GM19395 (cell line): Measurements from ENCODE around the gene SLC4A2.
A peak's percentile ranks its signal among the peaks of the same experiment; 100 is the strongest.
"Not testable (repeated sequence)": the region's sequence is repeated elsewhere in the genome, so short reads cannot be mapped to it uniquely, and the experiment has no call there.

ENCODE experiments used
- ATAC-seq: cut with Tn5 transposase; IDR thresholded peaks from one replicate; pipeline ENCODE4 v1.9.1; 2021; ENCODE audit warnings: mild to moderate bottlenecking, moderate library complexity; ENCODE audit not compliant: unreplicated experiment

The SLC4A2 gene

DNA sequence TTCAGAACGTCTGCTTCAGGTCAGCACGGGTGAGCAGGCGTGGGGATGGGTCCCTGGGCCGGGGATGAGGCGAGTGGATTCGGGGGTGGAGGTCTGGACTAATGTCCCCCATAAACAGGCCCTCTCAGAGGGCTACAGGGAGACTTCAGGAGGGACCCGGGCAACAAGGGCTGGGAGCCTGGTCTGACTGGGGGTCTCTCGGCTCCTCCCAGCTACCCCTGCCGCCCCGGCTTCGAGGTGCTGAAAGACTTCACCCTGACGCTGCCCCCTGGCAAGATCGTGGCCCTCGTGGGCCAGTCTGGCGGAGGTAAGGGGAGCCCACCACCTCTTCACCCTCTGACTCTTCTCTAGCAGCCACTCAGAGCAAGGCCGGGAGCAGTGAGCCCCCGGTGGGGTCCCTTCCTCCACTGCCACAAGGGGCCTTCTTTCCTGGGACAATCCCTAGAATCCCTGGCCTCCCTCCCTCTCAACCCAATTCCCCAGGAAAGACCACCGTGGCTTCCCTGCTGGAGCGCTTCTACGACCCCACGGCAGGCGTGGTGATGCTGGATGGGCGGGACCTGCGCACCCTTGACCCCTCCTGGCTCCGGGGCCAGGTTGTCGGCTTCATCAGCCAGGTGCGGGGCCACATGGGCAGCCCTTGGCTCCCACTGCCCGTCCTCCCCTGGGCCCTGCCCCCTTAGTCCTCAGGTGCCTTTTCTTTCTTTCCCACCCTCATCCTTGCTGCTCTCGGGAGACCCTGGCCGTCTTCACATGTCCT is 18.6 kb upstream of the SLC4A2 start:
- ATAC-seq, result no peak

- ATAC-seq, result not testable (repeated sequence)
Measured at GRCh38 chr7:151043449-151043848, 15.9 kb upstream of the SLC4A2 start.

- ATAC-seq, result no peak
Measured at GRCh38 chr7:151043959-151044358, 15.4 kb upstream of the SLC4A2 start.

DNA sequence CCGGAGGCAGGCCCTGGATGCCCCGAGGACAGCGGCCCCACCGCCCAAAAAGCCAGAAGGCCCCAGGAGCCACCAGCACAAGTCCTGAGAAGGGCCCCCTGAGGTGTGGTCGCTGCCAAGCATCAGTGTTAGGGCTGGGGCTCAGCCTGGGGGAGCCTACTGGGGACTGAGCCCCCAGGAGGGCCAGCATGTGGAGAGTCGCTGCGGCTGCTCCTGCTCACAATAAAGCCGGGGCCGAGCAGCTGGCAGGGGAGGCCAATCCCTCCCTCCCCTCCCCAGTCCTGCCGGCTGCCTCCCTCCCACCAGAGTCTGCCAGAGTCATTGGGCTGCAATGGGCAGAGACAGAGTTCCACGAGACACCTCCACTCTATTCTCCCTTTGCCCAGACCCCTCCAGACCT is 14.1 kb upstream of the SLC4A2 start:
- no peak for ATAC-seq

GRCh38 chr7:151045967-151046366 is 13.4 kb upstream of the SLC4A2 start:
- ATAC-seq, result no peak

DNA sequence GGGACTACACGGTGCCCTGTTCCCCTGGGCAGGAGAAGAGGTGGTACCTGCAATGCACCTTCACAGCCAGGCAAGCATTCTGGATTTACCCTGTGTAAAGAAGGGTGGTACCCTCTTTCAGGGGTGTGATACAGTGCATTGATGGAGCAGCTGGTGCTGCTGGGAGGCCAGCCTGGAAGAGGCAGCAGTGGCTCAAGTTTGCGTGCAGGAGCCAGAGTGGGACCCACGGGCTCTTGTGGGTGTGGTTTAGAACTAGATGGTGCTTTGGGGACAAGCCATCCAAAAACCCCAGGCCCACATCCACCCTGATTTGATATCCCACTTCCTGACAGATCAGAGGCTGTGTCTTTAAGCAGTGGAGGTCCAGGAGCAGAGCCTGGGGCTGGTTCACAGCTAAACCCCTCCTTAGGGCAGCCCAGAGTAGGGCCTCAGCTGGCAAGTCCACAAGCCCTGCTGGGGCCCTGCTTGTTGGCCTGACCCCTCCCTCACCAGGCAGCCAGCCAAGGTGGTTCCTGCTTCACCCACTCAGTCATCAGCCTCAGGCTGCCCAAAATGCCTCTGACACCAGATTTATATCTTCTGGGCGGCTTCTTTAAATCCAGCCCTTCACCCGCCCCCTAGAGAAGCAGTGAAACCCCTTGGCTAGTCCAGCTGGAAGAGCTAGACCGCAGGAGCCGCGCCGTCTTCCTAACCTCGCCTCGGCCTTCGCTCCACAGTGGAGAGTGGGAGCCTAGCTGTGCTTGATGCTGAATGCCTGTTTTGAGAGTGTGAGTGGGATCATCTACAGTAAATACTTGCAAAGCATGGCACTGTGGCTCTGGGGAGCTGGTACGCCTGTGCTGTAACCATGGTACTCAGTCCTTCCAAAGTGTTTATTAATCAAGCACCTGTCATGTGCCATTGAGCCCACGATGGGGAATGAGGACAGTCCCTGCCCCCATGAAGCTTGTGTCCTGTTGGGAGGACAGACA is 12.5 kb upstream of the SLC4A2 start:
- no peak for ATAC-seq

DNA sequence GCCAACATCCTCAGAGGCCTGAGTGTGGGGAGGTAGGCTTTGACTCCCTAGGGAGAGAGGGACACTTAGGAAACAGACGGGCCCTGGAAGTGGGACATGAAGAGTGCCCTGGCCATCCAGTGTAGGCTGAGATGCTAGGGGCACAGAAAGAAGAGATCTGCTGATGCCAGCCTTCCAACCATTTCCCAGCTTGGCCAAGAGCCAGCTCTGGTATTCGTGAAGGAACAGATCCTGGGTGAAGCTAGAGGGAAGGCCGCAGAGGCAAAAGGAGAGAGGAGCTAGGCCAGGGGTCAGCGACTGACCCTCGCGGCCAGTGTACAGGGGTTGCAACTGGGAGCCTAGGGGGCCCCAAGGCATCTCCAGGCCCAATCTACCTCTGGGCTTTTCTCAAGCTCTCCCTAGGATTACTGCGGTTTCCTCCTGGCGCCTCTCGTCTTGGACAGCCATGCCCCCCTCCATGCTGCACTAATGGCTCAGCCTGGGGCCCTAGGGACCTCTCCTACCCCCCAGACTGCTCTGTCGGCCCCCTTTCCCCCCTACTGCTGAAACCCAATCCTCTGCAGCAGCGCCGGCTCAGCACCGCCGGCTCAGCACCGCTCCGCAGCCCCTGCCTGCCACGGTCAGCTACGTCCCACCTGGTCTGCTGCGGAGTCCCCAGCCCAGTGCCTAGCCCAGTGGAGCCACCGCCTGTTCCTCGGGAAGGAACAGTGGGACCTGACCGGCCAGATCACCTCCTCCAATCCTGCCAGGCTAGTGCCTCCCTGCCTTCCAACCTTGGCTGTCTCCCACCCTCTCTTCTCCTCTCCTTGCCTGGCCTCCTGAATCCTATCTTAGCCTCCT is 11.2 kb upstream of the SLC4A2 start, which contains the start of gene ASIC3:
Gene ASIC3, plus strand, starts transcription at position 556 of the 840 bp plus-strand sequence. CDS start 355 bp downstream, outside the sequence.
- ATAC-seq, result no peak

DNA sequence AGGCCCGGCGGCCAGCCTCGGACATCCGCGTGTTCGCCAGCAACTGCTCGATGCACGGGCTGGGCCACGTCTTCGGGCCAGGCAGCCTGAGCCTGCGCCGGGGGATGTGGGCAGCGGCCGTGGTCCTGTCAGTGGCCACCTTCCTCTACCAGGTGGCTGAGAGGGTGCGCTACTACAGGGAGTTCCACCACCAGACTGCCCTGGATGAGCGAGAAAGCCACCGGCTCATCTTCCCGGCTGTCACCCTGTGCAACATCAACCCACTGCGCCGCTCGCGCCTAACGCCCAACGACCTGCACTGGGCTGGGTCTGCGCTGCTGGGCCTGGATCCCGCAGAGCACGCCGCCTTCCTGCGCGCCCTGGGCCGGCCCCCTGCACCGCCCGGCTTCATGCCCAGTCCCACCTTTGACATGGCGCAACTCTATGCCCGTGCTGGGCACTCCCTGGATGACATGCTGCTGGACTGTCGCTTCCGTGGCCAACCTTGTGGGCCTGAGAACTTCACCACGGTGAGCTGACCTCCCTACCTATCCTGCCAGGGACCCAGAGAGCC is 10.4 kb upstream of the SLC4A2 start:
- no peak for ATAC-seq

GRCh38 chr7:151051108-151051507 is 8.3 kb upstream of the SLC4A2 start:
- no peak for ATAC-seq

DNA sequence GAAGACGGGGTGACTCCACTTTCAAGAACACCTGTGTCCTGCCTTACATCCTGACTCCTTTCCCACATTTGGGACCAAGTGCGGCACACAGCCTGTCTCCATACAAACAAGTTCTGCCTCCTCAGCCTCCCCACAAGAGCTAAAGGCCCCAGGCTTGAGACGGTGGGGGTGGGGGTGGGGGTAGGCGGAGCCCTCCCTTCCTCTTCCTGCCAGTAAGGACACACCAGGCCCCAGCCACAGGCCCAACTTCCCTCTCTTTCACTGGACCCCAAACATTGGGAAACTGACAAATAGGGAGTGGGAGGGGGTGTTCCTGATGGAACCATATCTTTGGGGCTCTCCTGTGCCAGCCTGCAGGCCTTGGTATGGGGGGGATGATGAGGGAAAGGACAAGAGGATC is 6.3 kb upstream of the SLC4A2 start:
- no peak for ATAC-seq

DNA sequence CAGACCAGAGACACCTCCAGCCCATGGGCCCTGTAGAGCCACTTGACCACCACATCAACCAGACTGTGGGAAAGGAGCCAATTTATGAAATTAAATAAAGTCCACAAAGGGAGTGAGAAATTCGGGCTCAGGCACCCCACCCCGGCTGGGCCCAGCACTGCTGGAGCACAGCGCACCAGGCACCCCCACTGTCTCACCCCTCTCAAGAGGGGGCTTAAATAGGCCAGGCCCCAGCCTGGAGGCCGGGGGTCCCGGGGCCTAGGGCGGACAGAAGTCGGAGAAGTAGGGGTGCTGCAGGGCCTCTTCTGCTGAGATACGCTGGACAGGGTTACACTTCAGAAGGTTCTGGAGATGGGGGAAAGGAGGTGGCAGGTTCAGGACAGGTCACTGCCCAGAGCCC is 5.6 kb upstream of the SLC4A2 start:
- no peak for ATAC-seq

GRCh38 chr7:151056283-151056665 is 3.1 kb upstream of the SLC4A2 start:
- no peak for ATAC-seq

DNA sequence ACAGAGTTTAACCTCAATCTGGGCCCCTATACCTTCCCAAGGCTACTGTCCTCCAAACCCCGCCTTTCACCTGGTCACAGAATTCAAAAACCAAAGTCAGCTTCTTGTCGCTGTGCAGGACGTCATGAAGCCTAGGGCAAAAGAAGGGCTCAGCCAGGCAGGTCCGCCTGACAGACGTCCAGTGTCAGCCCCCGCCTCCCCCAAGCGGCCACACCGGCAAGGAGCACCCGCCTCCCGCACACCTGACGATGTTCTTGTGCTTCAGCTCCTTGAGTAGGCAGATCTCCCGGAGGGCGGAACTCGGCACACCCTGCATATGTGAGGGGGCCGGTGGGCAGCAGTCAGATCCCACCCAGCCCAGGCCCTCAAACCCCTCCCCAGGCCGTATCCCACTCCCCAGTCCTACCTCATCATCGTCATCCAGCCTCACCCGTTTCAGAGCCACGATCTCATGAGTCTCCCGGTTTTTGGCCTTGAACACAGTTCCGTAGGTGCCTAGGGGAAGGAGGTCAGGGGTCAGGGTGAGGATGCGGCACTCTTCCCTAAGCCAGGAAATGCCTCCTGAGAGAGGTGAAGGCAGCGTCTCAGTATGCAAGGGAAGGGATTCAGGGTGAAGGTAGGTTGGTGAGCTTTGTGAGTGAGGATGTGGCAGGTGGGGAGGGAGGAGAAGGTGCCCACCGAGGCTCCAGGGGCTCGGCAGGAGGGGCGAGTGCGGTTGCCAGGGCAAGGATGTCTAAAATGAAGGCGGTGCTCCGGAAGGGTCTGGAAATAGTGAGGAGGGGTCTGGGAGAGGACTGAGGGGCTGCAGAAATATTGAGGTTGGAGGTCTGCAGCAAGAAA is 2.5 kb upstream of the SLC4A2 start:
- no peak for ATAC-seq

- peak; percentile 28 for ATAC-seq
Measured at GRCh38 chr7:151057506-151057988, 1.8 kb upstream of the SLC4A2 start, which contains the start of gene CDK5. Gene CDK5 (minus strand): TSS chr7:151057897. CDS start chr7:151057848, 49 bp downstream.

- ATAC-seq, result peak; percentile 88
Measured at GRCh38 chr7:151057989-151058780, 1.2 kb upstream of the SLC4A2 start.

DNA sequence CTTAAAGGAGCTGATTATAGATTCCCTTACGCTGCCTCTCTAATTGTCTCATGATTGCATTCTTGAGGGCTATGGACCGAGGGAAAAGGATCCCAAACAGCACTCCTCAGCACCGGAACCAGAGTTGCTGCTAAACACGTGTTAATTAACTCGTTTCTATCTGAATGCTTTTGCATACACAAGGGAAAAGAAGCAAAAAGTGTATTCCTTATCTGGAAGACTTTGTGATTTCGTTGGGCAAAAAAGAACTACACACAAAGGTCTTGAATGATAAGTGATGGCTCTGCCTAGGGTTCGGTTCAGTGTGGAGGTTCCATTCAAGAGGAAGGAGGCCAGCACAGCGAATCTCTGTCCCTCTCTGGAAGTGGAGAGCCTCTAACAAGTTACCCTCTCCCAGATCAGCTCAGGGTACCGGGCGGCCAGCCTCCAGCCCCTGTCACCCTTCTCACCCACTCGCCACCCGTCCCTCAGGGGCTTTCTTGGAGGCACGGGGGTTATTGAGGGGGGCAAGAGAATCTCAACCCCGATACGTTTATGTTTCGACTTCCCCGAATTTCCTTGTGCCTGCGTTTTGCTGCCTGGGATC is 515 bp upstream of the SLC4A2 start:
- no peak for ATAC-seq

- ATAC-seq, result no peak
Measured at GRCh38 chr7:151060113-151060415, 675 bp downstream of the SLC4A2 start.

DNA sequence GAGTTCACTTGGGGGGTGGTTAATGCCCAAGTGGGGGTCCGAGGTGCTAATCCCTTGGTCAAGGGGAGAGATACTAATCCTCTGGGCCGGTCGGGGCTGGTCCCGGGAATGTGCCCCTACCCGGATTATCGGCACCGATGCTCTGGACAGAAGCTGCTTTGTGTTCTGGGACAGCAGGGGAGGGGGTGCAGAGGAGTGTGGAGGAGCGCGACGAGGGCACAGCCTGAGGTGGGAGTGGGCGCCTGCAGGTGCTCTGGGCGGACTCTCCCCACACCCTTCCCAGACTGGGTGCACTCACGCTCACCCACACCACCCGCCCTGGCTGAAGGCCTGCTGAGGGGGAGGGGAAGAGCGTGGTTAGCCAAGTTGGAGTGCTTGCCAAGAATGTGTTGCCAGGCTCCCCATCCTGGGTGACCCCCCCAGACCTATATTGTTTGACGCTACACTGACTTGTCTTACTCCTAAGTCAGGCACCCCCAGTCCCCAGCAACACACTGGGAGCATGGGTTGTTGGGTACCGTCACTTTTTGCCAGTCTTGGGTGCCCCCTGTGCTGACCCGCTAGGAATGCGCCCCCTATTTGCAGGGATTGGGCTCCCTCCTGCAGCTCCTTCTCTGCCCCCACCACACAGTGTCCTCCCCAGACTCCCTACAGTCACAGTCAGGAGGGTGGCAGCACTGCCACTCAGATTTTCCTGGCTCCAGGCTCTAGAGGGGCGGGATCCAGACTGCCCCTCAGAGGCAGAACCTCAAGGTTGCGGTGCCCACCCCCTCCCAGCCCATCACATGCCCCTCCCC is 1.2 kb downstream of the SLC4A2 start:
- no peak for ATAC-seq
